NCI-H2029 treated with DMSO at 0.1 percent for 48 hours (cell line): ENCODE measurements around the gene LAT.
A peak's percentile ranks its signal among the peaks of the same experiment; 100 is the strongest.
"Not testable (repeated sequence)": the region's sequence is repeated elsewhere in the genome, so short reads cannot be mapped to it uniquely, and the experiment has no call there.

Experiments used
- DNase-seq: peaks from one replicate; lab custom pipeline; 2025; lab: John Stamatoyannopoulos, UW

LAT gene

DNA sequence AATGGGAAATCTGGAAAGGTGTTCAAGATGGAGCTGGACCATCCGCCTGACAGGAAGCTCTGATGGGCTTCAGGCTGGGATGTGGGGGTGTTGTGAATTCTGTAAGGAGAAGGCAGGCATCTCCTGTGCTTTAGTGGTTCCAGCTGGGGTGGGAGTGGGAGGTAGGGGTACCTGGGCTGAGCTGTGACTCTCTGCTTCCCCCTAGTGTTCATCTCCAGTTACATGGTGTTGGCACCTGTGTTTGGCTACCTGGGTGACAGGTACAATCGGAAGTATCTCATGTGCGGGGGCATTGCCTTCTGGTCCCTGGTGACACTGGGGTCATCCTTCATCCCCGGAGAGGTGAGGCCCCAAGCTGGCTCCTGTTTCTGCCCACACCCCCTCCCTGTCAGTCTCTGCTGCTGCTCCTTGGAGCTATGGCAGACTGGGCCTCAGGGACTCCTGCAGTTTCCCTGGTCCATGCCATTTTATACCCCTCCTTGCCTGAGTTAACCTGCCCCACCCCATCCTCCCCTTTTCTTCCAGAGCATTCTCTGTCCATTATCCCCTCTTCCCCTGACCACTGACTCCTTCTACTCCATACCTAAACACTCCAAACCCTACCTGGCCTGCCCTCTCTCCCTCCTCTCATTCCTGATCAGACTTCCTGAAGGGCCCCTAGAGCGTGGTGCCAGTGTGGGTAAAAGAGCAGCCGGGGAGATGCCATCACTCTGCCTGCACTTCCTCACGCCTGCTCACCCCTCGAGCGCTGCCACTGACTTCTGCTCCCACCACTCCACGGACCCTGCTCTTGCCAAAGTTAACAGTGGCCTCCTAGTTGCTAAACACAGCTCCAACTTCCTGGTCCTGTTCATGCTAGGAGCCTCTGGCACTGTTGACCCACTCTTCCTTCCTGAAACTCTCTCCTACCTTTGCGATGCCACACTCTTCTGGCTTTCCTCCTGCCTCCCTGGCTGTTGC, 6.9 kb upstream of the LAT start:
- peak; percentile 8 for DNase-seq

DNA sequence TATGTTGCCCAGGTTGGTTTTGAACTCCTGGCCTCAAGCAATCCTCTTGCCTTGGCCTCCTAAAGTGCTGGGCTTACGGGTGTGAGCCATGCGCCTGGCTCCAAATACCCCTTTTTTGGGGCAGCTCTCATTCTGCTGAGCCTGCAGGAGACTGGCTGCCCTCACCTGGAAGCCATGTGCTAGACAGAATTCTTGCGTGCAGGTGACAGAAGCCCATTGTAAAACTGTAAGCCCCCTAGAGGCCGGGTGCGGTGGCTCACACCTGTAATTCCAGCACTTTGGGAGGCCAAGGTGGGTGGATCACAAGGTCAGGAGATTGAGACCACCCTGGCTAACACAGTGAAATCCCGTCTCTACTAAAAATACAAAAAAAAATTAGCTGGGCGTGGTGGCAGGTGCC, 4.5 kb upstream of the LAT start:
- DNase-seq = not testable (repeated sequence)

- no peak for DNase-seq
These were observed 3.9 kb upstream of the LAT start for GRCh38 chr16:28980929-28981328.

DNA sequence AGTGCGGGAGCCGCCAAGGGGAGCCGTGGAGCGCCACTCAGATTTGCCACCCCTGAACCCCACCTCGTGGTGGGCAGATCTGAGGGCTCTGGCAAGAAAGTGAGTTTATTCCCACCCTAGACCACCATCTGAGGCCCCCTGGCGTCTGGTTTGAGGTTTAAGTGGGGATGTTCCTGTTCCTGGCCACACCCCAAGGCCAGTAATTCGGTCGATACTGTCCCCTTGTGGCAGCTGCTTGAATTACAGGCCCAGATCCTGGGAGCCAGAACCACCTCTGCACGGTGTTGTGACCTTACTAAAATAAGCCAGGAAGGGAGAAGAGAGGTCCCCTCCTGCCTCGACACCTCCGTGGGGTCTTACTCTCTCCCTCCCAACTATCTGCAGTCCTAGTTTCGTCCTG, 3.3 kb upstream of the LAT start:
- no peak for DNase-seq

- no peak for DNase-seq
These were observed 2.4 kb upstream of the LAT start for GRCh38 chr16:28982418-28982817.

DNA sequence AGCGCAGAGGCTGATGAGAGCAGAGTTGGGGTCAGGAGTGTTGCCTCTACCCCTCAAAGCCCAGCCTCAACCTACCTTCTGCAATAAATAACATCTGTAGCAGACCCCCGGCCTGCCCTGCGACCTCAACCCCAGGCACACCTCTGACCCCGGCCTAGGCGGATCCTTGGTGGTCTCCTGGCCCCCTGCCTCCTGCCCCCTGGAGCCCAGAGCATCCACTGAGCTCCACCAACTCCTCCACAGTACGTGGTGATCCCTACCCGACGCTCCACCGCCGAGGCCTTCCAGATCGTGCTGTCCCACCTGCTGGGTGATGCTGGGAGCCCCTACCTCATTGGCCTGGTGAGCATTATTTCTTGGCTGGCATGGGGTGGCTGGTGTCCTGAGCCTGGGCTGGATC, 1.9 kb upstream of the LAT start:
- no peak for DNase-seq

GRCh38 chr16:28983644-28984043, 1.2 kb upstream of the LAT start:
- DNase-seq = no peak

- no peak for DNase-seq
These were observed 761 bp upstream of the LAT start for GRCh38 chr16:28984091-28984490.

DNA sequence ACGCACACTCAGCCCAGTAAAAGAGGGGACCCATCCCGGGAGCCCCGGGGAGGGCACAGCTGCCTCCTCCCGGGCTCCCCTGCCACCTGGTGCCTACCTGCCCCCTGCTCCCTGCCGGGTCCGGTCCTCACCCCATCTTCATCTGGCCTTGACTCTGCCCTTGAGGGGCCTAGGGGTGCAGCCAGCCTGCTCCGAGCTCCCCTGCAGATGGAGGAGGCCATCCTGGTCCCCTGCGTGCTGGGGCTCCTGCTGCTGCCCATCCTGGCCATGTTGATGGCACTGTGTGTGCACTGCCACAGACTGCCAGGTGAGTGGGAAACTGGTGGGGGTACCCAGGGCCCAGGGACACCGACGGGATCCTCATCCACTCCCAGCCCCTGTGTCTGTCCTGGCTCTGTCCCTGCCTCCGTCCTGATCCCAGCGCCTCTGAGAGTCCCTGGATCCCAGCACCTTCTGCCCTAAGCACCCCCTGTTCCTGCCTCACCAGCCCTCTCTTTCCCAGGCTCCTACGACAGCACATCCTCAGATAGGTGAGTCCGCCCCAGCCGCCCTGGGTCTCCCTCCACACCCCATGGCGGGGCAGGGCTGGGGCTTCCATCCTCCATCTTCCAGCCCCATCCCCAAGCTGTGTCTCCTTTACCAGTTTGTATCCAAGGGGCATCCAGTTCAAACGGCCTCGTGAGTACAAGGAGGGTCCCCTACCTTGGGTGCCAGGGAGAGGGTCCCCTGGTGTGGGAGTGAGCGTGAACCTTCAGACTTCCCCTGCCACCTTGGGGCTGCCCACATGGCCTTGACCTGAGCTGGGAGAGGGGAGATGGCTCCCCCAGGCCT, 574 bp downstream of the LAT start:
- DNase-seq = no peak

DNA sequence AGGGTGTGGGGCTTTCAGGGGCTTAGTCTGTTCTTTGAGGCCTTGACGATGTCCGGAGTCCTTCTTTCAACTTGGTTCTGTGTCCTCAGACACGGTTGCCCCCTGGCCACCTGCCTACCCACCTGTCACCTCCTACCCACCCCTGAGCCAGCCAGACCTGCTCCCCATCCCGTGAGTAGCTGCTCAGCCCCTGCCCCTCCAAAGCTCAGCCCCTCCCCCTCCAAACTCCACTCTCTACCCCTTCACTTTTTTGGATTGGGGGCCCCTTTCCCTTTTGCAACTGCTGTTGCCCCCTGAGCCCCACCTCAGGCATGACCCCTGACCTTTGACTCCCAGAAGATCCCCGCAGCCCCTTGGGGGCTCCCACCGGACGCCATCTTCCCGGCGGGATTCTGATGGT, 1.2 kb downstream of the LAT start:
- no peak for DNase-seq

- no peak for DNase-seq
These were observed 1.6 kb downstream of the LAT start for GRCh38 chr16:28986492-28986891.

GRCh38 chr16:28987170-28987853, 2.5 kb downstream of the LAT start:
- no peak for DNase-seq

GRCh38 chr16:28989363-28989762, 4.5 kb downstream of the LAT start:
- DNase-seq = no peak

DNA sequence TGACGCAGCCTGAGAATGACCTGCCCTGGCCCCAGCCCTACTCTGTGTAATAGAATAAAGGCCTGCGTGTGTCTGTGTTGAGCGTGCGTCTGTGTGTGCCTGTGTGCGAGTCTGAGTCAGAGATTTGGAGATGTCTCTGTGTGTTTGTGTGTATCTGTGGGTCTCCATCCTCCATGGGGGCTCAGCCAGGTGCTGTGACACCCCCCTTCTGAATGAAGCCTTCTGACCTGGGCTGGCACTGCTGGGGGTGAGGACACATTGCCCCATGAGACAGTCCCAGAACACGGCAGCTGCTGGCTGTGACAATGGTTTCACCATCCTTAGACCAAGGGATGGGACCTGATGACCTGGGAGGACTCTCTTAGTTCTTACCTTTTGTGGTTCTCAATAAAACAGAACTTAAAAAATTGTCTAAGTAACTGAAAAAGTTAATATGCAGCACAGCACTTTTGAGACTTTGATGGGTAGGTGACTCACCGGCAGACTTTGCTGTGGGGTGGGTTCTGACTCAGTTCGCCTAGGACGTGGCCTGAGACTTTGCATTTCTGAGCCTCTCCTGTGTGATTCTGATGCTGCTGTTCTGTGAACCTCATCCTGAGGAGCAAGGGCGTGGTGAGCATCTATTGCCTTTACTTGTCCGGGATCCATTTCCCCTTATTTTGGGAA, 5.7 kb downstream of the LAT start:
- DNase-seq = no peak

DNA sequence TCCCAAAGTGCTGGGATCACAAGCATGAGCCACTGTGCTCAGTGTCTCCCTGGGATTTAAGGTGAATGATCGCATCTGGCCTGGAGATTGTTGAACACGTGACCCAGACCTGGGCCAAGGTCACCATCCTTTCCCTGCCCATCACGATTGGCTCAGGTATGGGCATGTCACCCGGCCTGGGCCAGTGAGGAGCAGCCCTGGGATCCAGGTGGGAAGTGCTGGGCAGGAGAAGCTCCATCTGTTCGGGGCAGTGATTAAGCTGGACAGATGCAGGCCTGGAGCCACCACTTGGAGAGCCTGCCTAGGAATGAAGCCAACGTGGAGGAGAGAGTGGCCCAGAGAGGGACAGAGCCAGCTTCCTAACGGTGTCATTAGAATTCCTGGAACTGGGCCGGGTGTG, 6.8 kb downstream of the LAT start:
- no peak for DNase-seq

GRCh38 chr16:28992496-28992895, 7.6 kb downstream of the LAT start:
- DNase-seq = no peak

DNA sequence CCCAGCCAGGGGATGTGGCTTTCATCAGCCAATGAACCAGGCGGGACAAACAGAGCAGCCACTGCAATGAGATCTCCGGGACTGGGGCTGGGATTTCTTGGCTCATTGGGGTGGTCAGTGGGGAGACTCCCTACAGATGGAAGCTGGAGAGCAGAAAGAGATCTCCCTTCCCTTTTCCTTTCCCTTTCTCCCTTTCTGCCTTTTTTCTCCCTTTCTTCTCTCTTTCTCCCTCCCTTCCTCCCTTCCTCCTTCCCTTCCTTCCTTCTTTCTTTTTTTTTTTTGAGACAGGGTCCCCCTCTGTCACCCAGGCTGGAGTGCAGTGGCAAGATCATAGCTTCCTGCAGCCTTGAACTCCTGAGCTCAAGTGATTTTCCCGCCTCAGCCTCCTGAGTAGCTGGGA, 14.0 kb downstream of the LAT start:
- DNase-seq = no peak

- DNase-seq = no peak
These were observed 14.7 kb downstream of the LAT start for GRCh38 chr16:28999577-28999976.

DNA sequence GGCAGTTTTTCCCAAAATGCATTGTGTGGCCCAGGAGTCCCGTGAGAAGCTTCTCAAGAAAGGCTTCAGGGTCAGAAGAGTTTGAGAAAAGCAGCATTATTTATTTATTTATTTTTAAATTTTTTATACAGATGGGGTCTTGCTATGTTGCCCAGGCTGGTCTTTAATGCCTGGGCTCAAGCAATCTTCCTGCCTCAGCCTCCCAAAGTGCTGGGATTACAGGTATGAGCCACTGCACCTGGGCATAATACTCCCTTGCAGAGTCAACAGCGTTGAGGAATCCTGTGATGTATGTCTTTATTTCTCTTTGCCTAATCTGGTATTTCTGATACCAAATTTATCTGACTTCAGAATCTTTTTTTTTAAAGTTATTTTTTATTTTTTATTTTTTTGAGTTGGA, 15.2 kb downstream of the LAT start:
- no peak for DNase-seq

DNA sequence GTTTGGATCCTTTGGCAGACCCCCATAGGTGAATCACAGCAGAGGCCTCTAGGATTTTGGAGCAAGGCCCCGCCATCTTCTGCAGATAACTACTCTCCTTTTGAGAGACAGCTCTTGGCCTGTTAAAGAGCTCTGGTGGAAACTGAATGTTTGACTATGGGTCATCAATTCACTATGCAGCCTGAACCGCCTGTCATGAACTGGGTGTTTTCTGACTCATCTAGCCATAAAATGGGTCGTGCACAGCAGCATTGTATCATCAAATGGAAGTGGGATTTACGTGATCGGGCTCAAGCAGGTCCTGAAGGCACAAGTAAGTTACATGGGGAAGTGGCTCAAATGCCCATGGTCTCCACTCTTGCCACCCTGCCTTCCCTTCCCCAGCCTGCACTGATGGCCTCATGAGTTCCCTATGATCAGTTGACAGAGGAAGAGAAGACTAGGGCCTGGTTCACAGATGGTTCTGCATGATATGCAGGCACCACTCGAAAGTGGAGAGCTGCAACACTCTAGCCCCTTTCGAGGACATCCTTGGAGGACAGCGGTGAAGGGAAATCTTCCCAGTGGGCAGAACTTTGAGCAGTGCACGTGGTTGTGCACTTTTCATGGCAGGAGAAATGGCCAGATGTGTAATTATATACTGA, 19.8 kb downstream of the LAT start:
- DNase-seq = not testable (repeated sequence)
